ENCODE results near the gene ZFPM1.

GRCh38 chr16:88413631-88414030, 39.4 kb upstream of the ZFPM1 start:
- TF ChIP-seq CTCF (conservative IDR thresholded peaks at IDR 0.05) (no peak), ZFX (IDR thresholded peaks at IDR 0.05) (no peak)
